Activated CD8-positive, alpha-beta memory T cell treated with anti-CD3 and anti-CD28 coated beads, Interleukin-2, amount 50 U/mL, for 1 hour (primary cell): ENCODE results near the gene ZBTB7A.

ENCODE experiments used
- DNase-seq: peaks from one replicate; pipeline ENCODE4 v3.0.0-alpha.2; 2020; ENCODE audit errors: extremely low read depth

The ZBTB7A gene

GRCh38 chr19:4094291-4094690 lies 27.6 kb upstream of the ZBTB7A start:
- no peak for DNase-seq

- no peak for DNase-seq
These were observed 27.0 kb upstream of the ZBTB7A start for GRCh38 chr19:4093643-4094175.

GRCh38 chr19:4090356-4091220 lies 23.9 kb upstream of the ZBTB7A start:
- no peak for DNase-seq

GRCh38 chr19:4089946-4090345 lies 23.2 kb upstream of the ZBTB7A start:
- DNase-seq, result no peak

- DNase-seq, result no peak
These were observed 22.8 kb upstream of the ZBTB7A start for GRCh38 chr19:4089400-4089908.

- no peak for DNase-seq
These were observed 22.3 kb upstream of the ZBTB7A start for GRCh38 chr19:4088975-4089374.

- no peak for DNase-seq
These were observed 21.3 kb upstream of the ZBTB7A start for GRCh38 chr19:4087787-4088679.

- DNase-seq, result no peak
These were observed 19.7 kb upstream of the ZBTB7A start for GRCh38 chr19:4086411-4086867.

- DNase-seq, result no peak
These were observed 17.8 kb upstream of the ZBTB7A start for GRCh38 chr19:4084547-4084877.

GRCh38 chr19:4083677-4084546 lies 17.2 kb upstream of the ZBTB7A start:
- DNase-seq, result no peak

- no peak for DNase-seq
These were observed 15.5 kb upstream of the ZBTB7A start for GRCh38 chr19:4082172-4082571.

- DNase-seq, result no peak
These were observed 14.9 kb upstream of the ZBTB7A start for GRCh38 chr19:4081441-4082129.

GRCh38 chr19:4080473-4080872 lies 13.8 kb upstream of the ZBTB7A start:
- DNase-seq, result no peak

- no peak for DNase-seq
These were observed 11.3 kb upstream of the ZBTB7A start for GRCh38 chr19:4077800-4078684.

- DNase-seq, result no peak
These were observed 10.3 kb upstream of the ZBTB7A start for GRCh38 chr19:4077007-4077374.

- DNase-seq, result no peak
These were observed 8.7 kb upstream of the ZBTB7A start for GRCh38 chr19:4075373-4075772.

GRCh38 chr19:4071610-4072009 lies 4.9 kb upstream of the ZBTB7A start:
- no peak for DNase-seq

GRCh38 chr19:4069331-4069959 lies 2.7 kb upstream of the ZBTB7A start:
- no peak for DNase-seq
